Left lobe of liver (tissue), 2 donors: ENCODE results near the gene HLA-DRA. TPM values are rescaled to one million over a fixed set of nuclear protein-coding genes. Genes with fewer than 3 reads are reported as not detected.
"Not testable (repeated sequence)": the region's sequence is repeated elsewhere in the genome, so short reads cannot be mapped to it uniquely, and the experiment has no call there.

Source experiments
- ATAC-seq: fragments of 200-7000 bp; cut with Tn5 transposase; one replicate; pipeline ENCODE4 v1.9.1; 2020; ENCODE audit warnings: mild to moderate bottlenecking, moderate library complexity
- DNase-seq: peaks from one replicate; pipeline ENCODE4 v3.0.0-alpha.2; 2020; ENCODE audit warnings: low spot score
- total RNA-seq: library from RNA; stranded (reverse); gene quantifications from one replicate; pipeline ENCODE4 v1.2.1, GENCODE V29; 2021
- donor health status: DM: no; HTN: no; CAD: no; lungs with moderate emphysema.
- donor health status: DM: no; HTN: yes; CAD: no.

The HLA-DRA gene
- total RNA-seq, 1 donor from 2014 or later: 24.4 TPM

GRCh38 chr6:32430179-32430578, 9.5 kb upstream of the HLA-DRA start:
- ATAC-seq (no peak), DNase-seq (no peak)

- ATAC-seq: no peak
- DNase-seq: no peak
Measured at GRCh38 chr6:32431142-32431541, 8.5 kb upstream of the HLA-DRA start.

- ATAC-seq (peak; percentile 46), DNase-seq (no peak)
Measured at GRCh38 chr6:32432050-32432450, 7.6 kb upstream of the HLA-DRA start.

- not testable (repeated sequence) for ATAC-seq, DNase-seq
Measured at GRCh38 chr6:32433950-32434349, 5.7 kb upstream of the HLA-DRA start.

GRCh38 chr6:32436186-32436585, 3.5 kb upstream of the HLA-DRA start:
- ATAC-seq (no peak), DNase-seq (no peak)

- ATAC-seq (peak; percentile 40), DNase-seq (no peak)
Measured at GRCh38 chr6:32436995-32437836, 2.5 kb upstream of the HLA-DRA start.

GRCh38 chr6:32439139-32439538, 548 bp upstream of the HLA-DRA start:
- DNase-seq: no peak
- no peak for ATAC-seq

- DNase-seq: no peak
- ATAC-seq: no peak
Measured at GRCh38 chr6:32442243-32442667, 2.6 kb downstream of the HLA-DRA start.

- no peak for ATAC-seq
- no peak for DNase-seq
Measured at GRCh38 chr6:32442977-32443552, 3.4 kb downstream of the HLA-DRA start.

- DNase-seq: no peak
- no peak for ATAC-seq
Measured at GRCh38 chr6:32444433-32444832, 4.7 kb downstream of the HLA-DRA start.

- no peak for DNase-seq
- no peak for ATAC-seq
Measured at GRCh38 chr6:32445321-32445854, 5.7 kb downstream of the HLA-DRA start.

- ATAC-seq: no peak
- DNase-seq: no peak
Measured at GRCh38 chr6:32447932-32448331, 8.2 kb downstream of the HLA-DRA start.

- ATAC-seq: no peak
- no peak for DNase-seq
Measured at GRCh38 chr6:32449088-32449736, 9.5 kb downstream of the HLA-DRA start.

GRCh38 chr6:32457054-32457453, 17.4 kb downstream of the HLA-DRA start:
- DNase-seq (no peak), ATAC-seq (no peak)

- ATAC-seq (no peak), DNase-seq (no peak)
Measured at GRCh38 chr6:32459781-32460424, 20.2 kb downstream of the HLA-DRA start.

GRCh38 chr6:32460528-32460927, 20.8 kb downstream of the HLA-DRA start:
- no peak for ATAC-seq
- no peak for DNase-seq

- ATAC-seq (no peak), DNase-seq (no peak)
Measured at GRCh38 chr6:32461493-32461892, 21.8 kb downstream of the HLA-DRA start.

GRCh38 chr6:32462609-32463008, 22.9 kb downstream of the HLA-DRA start:
- ATAC-seq (no peak), DNase-seq (no peak)

GRCh38 chr6:32467743-32468503, 28.2 kb downstream of the HLA-DRA start:
- DNase-seq, ATAC-seq: not testable (repeated sequence)

- DNase-seq: no peak
Measured at GRCh38 chr6:32472781-32473375, 33.2 kb downstream of the HLA-DRA start.

More at GRCh38 chr6:32472781-32473375, 33.2 kb downstream of the HLA-DRA start:
- ATAC-seq: no peak
